ENCODE results near the gene NRF1. TPM values are rescaled to one million over a fixed set of nuclear protein-coding genes. Genes with fewer than 3 reads are reported as not detected.
A peak's percentile ranks its signal among the peaks of the same experiment; 100 is the strongest.

Gene NRF1
- total and polyA plus RNA-seq, 2 of the 13 experiments (the other 11 are each of a cell fraction or from before 2014, with no cell fraction given): 9.3 to 10.1 TPM

- TF ChIP-seq NKX3-1 (CRISPR knock-in tag; IDR thresholded peaks at IDR 0.05) (no peak), ZNF660 (CRISPR knock-in tag; IDR thresholded peaks at IDR 0.05; ENCODE audit: borderline replicate concordance, low read depth) (no peak), FOXA1 (IDR thresholded peaks at IDR 0.05) (no peak), FOXA1 (CRISPR knock-in tag; IDR thresholded peaks at IDR 0.05) (peak; percentile 90), ZNF503 (CRISPR knock-in tag; IDR thresholded peaks at IDR 0.05) (no peak), MED1 (CRISPR knock-in tag; IDR thresholded peaks at IDR 0.05) (peak; percentile 33; the same call in 1 of the 2 replicates), ZNF296 (CRISPR knock-in tag; conservative IDR thresholded peaks at IDR 0.05) (no peak), NFYC (CRISPR knock-in tag; IDR thresholded peaks at IDR 0.05) (no peak), GFI1 (CRISPR knock-in tag; IDR thresholded peaks at IDR 0.05; ENCODE audit: borderline replicate concordance) (no peak; the same call in 1 of the 2 replicates), ZNF318 (CRISPR knock-in tag; IDR thresholded peaks at IDR 0.05) (no peak), CEBPG (CRISPR knock-in tag; IDR thresholded peaks at IDR 0.05) (peak; percentile 70), HNF1A (IDR thresholded peaks at IDR 0.05; ENCODE audit: low read depth) (no peak), HNF1A (CRISPR knock-in tag; IDR thresholded peaks at IDR 0.05; ENCODE audit: borderline replicate concordance) (no peak)
- TF ChIP-seq, protein P1, sequence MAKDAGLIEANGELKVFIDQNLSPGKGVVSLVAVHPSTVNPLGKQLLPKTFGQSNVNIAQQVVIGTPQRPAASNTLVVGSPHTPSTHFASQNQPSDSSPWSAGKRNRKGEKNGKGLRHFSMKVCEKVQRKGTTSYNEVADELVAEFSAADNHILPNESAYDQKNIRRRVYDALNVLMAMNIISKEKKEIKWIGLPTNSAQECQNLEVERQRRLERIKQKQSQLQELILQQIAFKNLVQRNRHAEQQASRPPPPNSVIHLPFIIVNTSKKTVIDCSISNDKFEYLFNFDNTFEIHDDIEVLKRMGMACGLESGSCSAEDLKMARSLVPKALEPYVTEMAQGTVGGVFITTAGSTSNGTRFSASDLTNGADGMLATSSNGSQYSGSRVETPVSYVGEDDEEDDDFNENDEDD (CRISPR knock-in tag; IDR thresholded peaks at IDR 0.05; ENCODE audit: borderline replicate concordance): no peak
Observed at GRCh38 chr7:129719980-129720732, 108.6 kb downstream of the NRF1 start (continued).
